ENCODE results near the gene KPNA6. TPM values are rescaled to one million over a fixed set of nuclear protein-coding genes. Genes with fewer than 3 reads are reported as not detected.
A peak's percentile ranks its signal among the peaks of the same experiment; 100 is the strongest.
"Not testable (repeated sequence)": the region's sequence is repeated elsewhere in the genome, so short reads cannot be mapped to it uniquely, and the experiment has no call there.

Gene KPNA6
- total RNA-seq, 2 donors from 2014 or later = 61.8 to 77.1 TPM

DNA sequence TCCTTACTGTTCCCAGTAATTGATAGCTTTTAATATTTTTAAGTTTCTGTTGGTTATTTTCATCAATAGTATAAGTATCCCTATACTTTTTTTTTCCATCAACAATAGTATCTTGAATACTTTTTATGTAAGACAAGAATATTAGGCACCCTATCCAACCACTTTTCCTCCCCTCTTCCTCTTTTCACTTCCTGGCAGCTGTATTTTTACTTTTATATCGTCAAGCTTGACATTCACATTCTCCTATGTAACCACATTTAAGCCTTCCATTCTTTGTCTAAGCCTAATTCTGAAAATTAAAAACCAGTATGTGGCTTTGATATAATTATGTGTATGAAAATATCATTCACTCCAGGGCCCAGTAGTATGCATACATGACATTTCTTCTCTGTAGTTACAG, 25.8 kb upstream of the KPNA6 start:
- ATAC-seq (replicated peaks) = no peak
- Mint-ChIP-seq H3K9me3 (no peaks in the 10 kb centered on the region), H3K4me3 (no peak overlapping the region), H3K27ac (no peak overlapping the region), H3K4me1 (peaks cover 7% of the 10 kb centered on the region), H3K27me3 (no peaks in the 10 kb centered on the region), H3K36me3 (ENCODE audit: low read depth) (peaks cover 87% of the 10 kb centered on the region)

DNA sequence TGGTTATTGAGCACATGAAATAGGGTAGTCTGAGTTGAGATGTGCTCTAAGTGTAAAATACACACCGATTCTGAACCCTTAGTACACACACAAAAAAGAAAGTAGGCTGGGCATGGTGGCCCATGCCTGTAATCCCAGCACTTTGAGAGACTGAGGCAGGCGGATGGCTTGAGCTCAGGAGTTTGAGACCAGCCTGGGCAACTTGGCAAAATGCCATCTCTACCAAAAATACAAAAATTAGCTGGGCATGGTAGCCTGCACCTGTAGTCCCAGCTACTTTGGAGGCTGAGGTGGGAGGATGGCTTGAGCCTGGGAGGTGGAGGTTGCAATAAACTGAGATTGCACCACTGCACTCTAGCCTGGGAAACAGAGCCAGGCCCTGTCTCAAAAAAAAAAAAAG, 21.5 kb upstream of the KPNA6 start:
- H3K4me1 Mint-ChIP-seq; H3K27ac Mint-ChIP-seq; H3K4me3 Mint-ChIP-seq; H3K9me3 Mint-ChIP-seq; ATAC-seq (replicated peaks); H3K27me3 Mint-ChIP-seq: not testable (repeated sequence)
- peaks cover 81% of the 10 kb centered on the region for H3K36me3 Mint-ChIP-seq (ENCODE audit: low read depth)

- Mint-ChIP-seq H3K36me3 (ENCODE audit: low read depth) (peaks cover 85% of the 10 kb centered on the region), H3K27ac (no peak overlapping the region), H3K9me3 (no peaks in the 10 kb centered on the region), H3K27me3 (no peaks in the 10 kb centered on the region), H3K4me1 (no peaks in the 10 kb centered on the region), H3K4me3 (no peak overlapping the region)
- no peak for ATAC-seq (replicated peaks)
Observed at GRCh38 chr1:32091176-32091575, 16.7 kb upstream of the KPNA6 start.

GRCh38 chr1:32091591-32091990, 16.3 kb upstream of the KPNA6 start:
- no peaks in the 10 kb centered on the region for H3K9me3 Mint-ChIP-seq
- no peaks in the 10 kb centered on the region for H3K27me3 Mint-ChIP-seq
- no peak overlapping the region for H3K4me3 Mint-ChIP-seq
- H3K27ac Mint-ChIP-seq = no peak overlapping the region
- no peaks in the 10 kb centered on the region for H3K4me1 Mint-ChIP-seq
- H3K36me3 Mint-ChIP-seq (ENCODE audit: low read depth) = peaks cover 86% of the 10 kb centered on the region
- ATAC-seq (replicated peaks) = no peak

- Mint-ChIP-seq H3K9me3 (no peaks in the 10 kb centered on the region), H3K27me3 (no peaks in the 10 kb centered on the region), H3K36me3 (ENCODE audit: low read depth) (peaks cover 97% of the 10 kb centered on the region), H3K4me1 (no peaks in the 10 kb centered on the region), H3K27ac (no peak overlapping the region), H3K4me3 (no peak overlapping the region)
- ATAC-seq (replicated peaks) = no peak
Observed at GRCh38 chr1:32094746-32095521, 12.9 kb upstream of the KPNA6 start.

DNA sequence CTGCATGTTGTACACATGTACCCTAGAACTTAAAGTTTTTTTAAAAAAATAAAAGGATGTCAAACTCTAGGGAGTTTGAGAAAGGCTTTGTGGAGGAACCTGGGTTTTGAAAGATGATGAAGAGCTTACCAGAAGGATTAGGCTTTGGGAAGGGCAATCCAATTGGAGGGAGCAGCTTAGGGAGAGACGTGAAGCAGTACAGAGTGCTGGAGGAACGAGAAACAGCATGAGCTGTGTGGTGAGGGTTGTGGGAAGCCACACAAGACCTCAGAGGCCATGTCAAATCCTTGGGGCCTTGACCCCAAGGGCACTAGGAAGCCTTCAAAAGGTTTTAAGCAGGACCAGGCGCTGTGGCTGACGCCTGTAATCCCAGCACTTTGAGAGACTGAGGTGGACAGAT, 8.4 kb upstream of the KPNA6 start:
- H3K27ac Mint-ChIP-seq = no peak overlapping the region
- ATAC-seq (replicated peaks) = no peak
- H3K36me3 Mint-ChIP-seq (ENCODE audit: low read depth) = peaks cover 78% of the 10 kb centered on the region
- no peaks in the 10 kb centered on the region for H3K27me3 Mint-ChIP-seq
- H3K9me3 Mint-ChIP-seq = no peaks in the 10 kb centered on the region
- no peaks in the 10 kb centered on the region for H3K4me1 Mint-ChIP-seq
- no peak overlapping the region for H3K4me3 Mint-ChIP-seq

- no peak overlapping the region for H3K27ac Mint-ChIP-seq
- no peak overlapping the region for H3K4me3 Mint-ChIP-seq
- H3K27me3 Mint-ChIP-seq = no peaks in the 10 kb centered on the region
- ATAC-seq (replicated peaks) = no peak
- no peaks in the 10 kb centered on the region for H3K4me1 Mint-ChIP-seq
- H3K36me3 Mint-ChIP-seq (ENCODE audit: low read depth) = peaks cover 69% of the 10 kb centered on the region
- H3K9me3 Mint-ChIP-seq = no peaks in the 10 kb centered on the region
Observed at GRCh38 chr1:32100359-32100758, 7.5 kb upstream of the KPNA6 start.

GRCh38 chr1:32100807-32101708, 6.8 kb upstream of the KPNA6 start:
- Mint-ChIP-seq H3K27me3 (no peaks in the 10 kb centered on the region), H3K4me1 (no peaks in the 10 kb centered on the region), H3K36me3 (ENCODE audit: low read depth) (peaks cover 62% of the 10 kb centered on the region), H3K27ac (no peak overlapping the region), H3K4me3 (no peak overlapping the region), H3K9me3 (no peaks in the 10 kb centered on the region)
- no peak for ATAC-seq (replicated peaks)

GRCh38 chr1:32104127-32104526, 3.7 kb upstream of the KPNA6 start:
- H3K36me3 Mint-ChIP-seq (ENCODE audit: low read depth) = peaks cover 46% of the 10 kb centered on the region
- peaks cover 5% of the 10 kb centered on the region for H3K4me1 Mint-ChIP-seq
- no peak overlapping the region for H3K4me3 Mint-ChIP-seq
- H3K9me3 Mint-ChIP-seq = no peaks in the 10 kb centered on the region
- no peak for ATAC-seq (replicated peaks)
- H3K27me3 Mint-ChIP-seq = no peaks in the 10 kb centered on the region
- no peak overlapping the region for H3K27ac Mint-ChIP-seq

DNA sequence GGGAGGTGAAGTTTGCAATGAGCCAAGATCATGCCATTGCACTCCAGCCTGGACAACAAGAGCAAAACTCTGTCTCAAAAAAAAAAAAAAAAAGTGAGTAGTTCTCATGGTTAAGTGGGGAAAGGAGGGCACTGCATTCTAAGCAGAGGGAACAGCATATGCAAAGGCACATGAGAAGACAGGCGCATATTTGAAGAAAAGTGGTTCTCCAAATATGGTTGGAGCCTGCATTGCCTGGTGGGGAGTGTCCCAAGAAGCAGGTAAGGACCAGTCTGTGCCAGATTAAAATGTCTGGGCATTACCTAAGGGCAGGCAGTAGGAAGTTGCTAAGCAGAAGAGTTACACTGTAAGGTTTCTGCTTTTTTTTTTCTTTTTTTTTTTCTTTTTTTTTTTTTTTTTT, 2.5 kb upstream of the KPNA6 start:
- Mint-ChIP-seq H3K36me3 (ENCODE audit: low read depth) (peaks cover 42% of the 10 kb centered on the region), H3K9me3 (no peaks in the 10 kb centered on the region), H3K4me3 (no peak overlapping the region), H3K27ac (no peak overlapping the region), H3K27me3 (no peaks in the 10 kb centered on the region), H3K4me1 (peaks cover 7% of the 10 kb centered on the region)
- no peak for ATAC-seq (replicated peaks)

GRCh38 chr1:32106663-32107275, 1.1 kb upstream of the KPNA6 start:
- Mint-ChIP-seq H3K36me3 (ENCODE audit: low read depth) (peaks cover 40% of the 10 kb centered on the region), H3K4me3 (peak overlapping the region; percentile 96), H3K27ac (peak overlapping the region; percentile 98), H3K27me3 (no peaks in the 10 kb centered on the region), H3K4me1 (peaks cover 21% of the 10 kb centered on the region), H3K9me3 (no peaks in the 10 kb centered on the region)
- no peak for ATAC-seq (replicated peaks)

DNA sequence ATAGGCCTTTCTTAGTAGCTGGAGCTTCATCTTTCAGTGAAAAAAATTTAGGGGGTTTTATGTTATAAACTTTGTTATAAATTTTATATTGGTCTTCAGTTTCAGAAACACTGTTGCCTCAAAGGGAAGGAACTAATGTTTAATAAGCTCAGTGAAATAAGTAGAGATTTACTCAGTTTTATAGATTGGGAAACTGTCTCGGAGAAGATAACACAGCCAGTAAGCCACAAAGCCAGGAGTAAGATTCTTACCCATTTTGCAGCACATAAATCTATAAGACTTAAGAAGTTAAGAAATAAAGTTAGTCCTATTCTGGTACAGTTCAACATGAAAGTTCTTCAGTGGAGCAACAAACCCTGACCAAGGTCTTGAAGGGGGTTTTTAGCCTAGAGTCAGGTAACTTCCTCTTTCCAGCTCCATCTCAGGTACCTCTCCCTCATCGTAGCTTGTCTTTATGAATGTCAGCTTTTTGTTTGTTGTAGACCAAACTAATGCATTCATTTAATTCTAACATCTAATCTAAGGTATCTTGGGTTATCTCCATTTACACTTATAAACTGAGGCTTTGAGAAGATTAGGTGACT, 3.3 kb downstream of the KPNA6 start:
- Mint-ChIP-seq H3K4me1 (peaks cover 29% of the 10 kb centered on the region), H3K27me3 (no peaks in the 10 kb centered on the region), H3K27ac (peak overlapping the region; percentile 29), H3K4me3 (peak overlapping the region; percentile 96), H3K9me3 (no peaks in the 10 kb centered on the region), H3K36me3 (ENCODE audit: low read depth) (peaks cover 36% of the 10 kb centered on the region)
- ATAC-seq (replicated peaks) = no peak

DNA sequence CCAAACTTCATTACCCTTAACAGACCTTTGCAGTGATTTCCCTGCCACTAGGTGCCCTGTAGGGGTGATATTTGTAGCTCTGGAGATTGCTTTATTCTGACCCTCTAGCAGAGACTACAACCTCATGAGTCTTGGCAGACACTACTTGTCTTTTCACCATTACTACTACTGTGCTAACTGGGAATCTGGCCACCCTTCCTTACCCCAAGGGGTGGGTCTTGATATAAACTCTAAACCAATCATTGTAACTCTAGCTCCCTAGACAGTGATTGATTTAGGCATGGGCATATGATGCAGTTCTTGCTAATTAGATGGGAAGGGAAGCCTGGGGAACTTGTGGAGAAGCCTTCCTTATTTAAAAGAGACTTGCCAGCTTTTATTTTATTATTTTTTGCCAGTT, 3.9 kb downstream of the KPNA6 start:
- no peak for ATAC-seq (replicated peaks)
- Mint-ChIP-seq H3K9me3 (no peaks in the 10 kb centered on the region), H3K27me3 (no peaks in the 10 kb centered on the region), H3K36me3 (ENCODE audit: low read depth) (peaks cover 42% of the 10 kb centered on the region), H3K4me3 (peak overlapping the region; percentile 96), H3K4me1 (peaks cover 32% of the 10 kb centered on the region), H3K27ac (peak overlapping the region; percentile 29)

GRCh38 chr1:32112806-32113375, 5.0 kb downstream of the KPNA6 start:
- peak; percentile 14 for ATAC-seq (replicated peaks)
- Mint-ChIP-seq H3K4me3 (peak overlapping the region; percentile 21), H3K27me3 (no peaks in the 10 kb centered on the region), H3K36me3 (ENCODE audit: low read depth) (peaks cover 46% of the 10 kb centered on the region), H3K27ac (peak overlapping the region; percentile 74), H3K9me3 (no peaks in the 10 kb centered on the region), H3K4me1 (peaks cover 29% of the 10 kb centered on the region)
